ENCODE results near the gene RAB21. TPM values are rescaled to one million over a fixed set of nuclear protein-coding genes. Genes with fewer than 3 reads are reported as not detected.

RAB21 gene
- total RNA-seq, 2 experiments from 2014 or later, result 72.7 to 76.8 TPM

DNA sequence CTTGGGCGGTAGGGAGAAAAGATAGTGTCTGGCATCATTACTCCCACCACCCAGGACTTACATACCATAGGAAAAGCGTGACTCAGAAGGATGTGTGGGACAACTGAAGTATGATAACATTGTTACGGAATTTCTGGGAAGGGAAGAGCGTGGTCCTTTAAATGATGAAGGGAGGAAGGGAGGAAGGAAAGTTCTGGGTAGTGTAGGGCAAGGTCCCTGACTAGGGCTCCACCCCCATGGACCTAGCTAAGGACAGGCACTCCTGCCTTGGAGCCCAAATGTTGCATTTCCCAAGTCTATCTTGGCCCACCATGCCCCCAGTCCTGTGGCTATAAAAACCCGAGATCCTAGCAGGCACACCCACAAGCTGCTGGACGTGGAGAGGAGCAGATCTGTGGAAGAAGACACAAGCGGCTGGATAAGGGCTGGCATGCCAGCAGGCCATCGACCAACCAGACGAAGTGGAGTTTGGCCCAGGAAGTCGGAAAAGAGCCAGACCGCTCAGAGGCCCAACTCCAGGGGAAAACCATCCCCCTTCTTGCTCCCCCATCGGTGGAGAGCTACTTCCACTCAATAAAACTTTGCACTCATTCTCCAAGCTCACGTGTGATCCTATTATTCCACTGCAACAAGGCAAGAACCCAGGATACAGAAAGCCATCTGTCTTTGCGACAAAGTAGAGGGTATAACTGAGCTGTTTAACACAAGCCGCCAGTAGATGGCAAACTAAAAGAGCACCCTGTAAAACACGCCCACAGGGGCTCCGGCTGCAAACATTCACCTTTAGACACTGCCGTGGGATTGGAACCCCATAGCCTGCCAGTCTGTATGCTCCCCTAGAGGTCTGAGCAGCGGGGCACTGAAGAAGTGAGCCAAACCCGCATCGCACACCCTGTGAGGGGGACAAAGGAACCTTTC is 23.0 kb upstream of the RAB21 start:
- DNase-seq, result no peak
- H3K4me1 Mint-ChIP-seq (ENCODE audit: low read depth), result no peaks in the 10 kb centered on the region
- ChIA-PET POLR2A (no interaction called here), CTCF (interaction anchor here (1.3 kb wide), 1 partner anchor 15 kb away, joined by 4 read pairs; no protein-coding TSS in a partner anchor)
- H3K4me3 Mint-ChIP-seq, result no peak overlapping the region
- no peak overlapping the region for H3K27ac Mint-ChIP-seq
- H3K27me3 Mint-ChIP-seq, result no peaks in the 10 kb centered on the region
- no peaks in the 10 kb centered on the region for H3K36me3 Mint-ChIP-seq
- no peaks in the 10 kb centered on the region for H3K9me3 Mint-ChIP-seq
- intact Hi-C loops (cut with micrococcal nuclease), result no loop called here

DNA sequence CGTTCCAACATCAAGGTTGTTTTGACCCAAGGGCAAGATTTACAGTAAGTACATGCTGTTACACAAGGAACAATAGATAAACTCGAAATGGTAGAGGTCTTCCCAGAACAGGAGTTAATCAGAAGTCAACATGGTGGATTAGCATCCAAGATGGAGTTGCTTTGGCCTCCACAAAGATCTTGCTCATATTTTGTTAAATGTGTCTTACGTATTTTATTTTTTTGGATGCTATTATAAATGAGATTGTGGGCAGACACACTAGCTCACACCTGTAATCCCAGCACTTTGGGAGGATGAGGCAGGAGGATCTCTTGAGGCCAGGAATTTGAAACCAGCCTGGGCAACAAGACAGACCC is 22.3 kb upstream of the RAB21 start:
- H3K4me1 Mint-ChIP-seq (ENCODE audit: low read depth), result no peaks in the 10 kb centered on the region
- no peak overlapping the region for H3K27ac Mint-ChIP-seq
- intact Hi-C loops (cut with micrococcal nuclease), result no loop called here
- no peak for DNase-seq
- no peaks in the 10 kb centered on the region for H3K9me3 Mint-ChIP-seq
- ChIA-PET POLR2A (no interaction called here), CTCF (interaction anchor here (1.3 kb wide), 1 partner anchor 15 kb away, joined by 4 read pairs; no protein-coding TSS in a partner anchor)
- H3K4me3 Mint-ChIP-seq, result no peak overlapping the region
- no peaks in the 10 kb centered on the region for H3K36me3 Mint-ChIP-seq
- H3K27me3 Mint-ChIP-seq, result no peaks in the 10 kb centered on the region

DNA sequence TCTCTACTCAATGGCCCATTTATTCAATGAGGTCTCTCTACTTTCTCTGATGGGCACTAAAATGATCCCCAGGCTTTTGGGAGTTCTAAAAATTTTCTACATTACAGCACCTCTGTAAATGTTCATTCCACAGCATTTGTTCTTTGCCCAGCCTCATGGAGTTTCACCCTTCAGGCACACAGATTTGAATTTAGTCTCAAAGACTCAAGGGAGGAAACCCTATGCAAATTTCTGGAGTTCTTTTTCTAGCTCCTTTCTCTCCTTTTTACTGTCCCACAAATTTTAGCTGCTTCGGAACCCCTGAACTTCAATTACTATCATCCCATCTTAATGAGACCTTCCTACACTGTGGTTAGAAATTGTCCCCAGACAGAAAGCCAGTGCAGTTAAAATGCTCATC is 17.5 kb upstream of the RAB21 start:
- Mint-ChIP-seq H3K27ac (no peak overlapping the region), H3K27me3 (no peaks in the 10 kb centered on the region), H3K9me3 (no peaks in the 10 kb centered on the region), H3K4me1 (ENCODE audit: low read depth) (no peaks in the 10 kb centered on the region), H3K4me3 (no peak overlapping the region), H3K36me3 (no peaks in the 10 kb centered on the region)
- intact Hi-C loops (cut with micrococcal nuclease), result no loop called here
- no peak for DNase-seq
- ChIA-PET CTCF (interaction anchor here (3.3 kb wide), 1 partner anchor 10 kb away, joined by 18 read pairs; no protein-coding TSS in a partner anchor), POLR2A (no interaction called here)

DNA sequence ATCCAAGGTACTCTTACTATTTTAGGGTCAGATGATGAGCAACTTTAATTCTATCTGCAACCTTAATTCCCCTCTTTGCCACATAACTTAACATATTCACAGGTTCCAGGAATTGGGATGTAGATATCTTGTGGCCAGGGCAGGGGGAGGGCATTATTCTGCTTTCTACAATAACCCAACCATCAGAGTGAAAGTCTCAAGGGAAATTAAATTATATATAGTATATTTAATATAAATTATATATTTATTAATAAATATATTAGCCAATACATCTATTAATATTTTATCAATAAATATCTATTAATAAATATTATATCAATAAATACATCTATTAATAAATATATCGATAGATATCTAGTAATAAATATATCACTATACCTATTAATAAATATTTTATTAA is 11.7 kb upstream of the RAB21 start:
- Mint-ChIP-seq H3K4me1 (ENCODE audit: low read depth) (peaks cover 2% of the 10 kb centered on the region), H3K9me3 (no peaks in the 10 kb centered on the region), H3K27me3 (no peaks in the 10 kb centered on the region), H3K4me3 (no peak overlapping the region), H3K27ac (no peak overlapping the region), H3K36me3 (no peaks in the 10 kb centered on the region)
- CTCF ChIA-PET, result interaction anchor here (1.1 kb wide), 1 partner anchor 327 kb away, joined by 4 read pairs; no protein-coding TSS in a partner anchor
- no peak for DNase-seq
- POLR2A ChIA-PET, result no interaction called here
- intact Hi-C loops (cut with micrococcal nuclease), result no loop called here

DNA sequence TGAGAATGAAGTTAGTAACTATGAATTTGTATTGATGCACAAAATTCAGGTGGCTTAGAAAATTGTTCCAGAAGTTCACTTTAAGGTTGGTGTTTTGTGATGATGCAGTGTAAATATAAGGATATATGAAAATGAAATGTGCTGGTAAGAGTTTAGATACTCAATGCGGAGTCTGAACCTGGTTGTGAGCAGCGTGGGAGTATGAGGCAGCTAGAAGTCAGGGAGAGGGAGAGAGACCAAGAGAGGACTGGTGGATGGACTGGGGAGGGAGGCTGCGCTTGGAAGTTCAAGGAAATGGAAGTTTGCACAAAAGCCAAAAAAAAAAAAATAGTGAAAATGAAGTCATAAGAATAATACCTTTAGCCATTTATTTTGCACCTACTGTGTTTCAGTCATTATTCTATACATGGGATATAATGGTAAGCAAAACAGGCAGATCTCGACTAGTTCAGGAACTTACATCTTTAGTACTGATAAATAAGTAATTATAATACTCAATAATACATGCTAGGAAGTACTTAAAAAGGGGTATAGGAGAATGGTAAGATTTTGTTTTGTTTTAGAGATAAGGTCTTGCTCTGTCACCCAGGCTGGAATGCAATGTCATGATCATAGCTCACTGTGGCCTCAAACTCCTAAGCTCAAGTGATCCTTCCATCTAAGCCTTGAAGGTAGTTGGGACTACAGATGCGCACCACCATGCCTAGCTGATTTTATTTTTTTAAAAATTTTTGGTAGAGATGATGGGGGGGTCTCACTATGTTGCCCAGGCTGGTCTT is 10.0 kb upstream of the RAB21 start:
- POLR2A ChIA-PET, result interaction anchor here (0.8 to 1.7 kb wide), 2 partner anchors 10 to 81 kb away, joined by 3 to 5 read pairs; partner anchors contain the start of genes RAB21, THAP2 and ZFC3H1
- no peaks in the 10 kb centered on the region for H3K9me3 Mint-ChIP-seq
- H3K27ac Mint-ChIP-seq, result no peak overlapping the region
- CTCF ChIA-PET, result interaction anchor here (0.9 to 8.3 kb wide), 3 partner anchors 58 to 329 kb away, joined by 3 to 132 read pairs (median 4); partner anchors contain the start of gene TMEM19
- DNase-seq, result no peak
- H3K4me1 Mint-ChIP-seq (ENCODE audit: low read depth), result peaks cover 2% of the 10 kb centered on the region
- H3K36me3 Mint-ChIP-seq, result no peaks in the 10 kb centered on the region
- H3K27me3 Mint-ChIP-seq, result no peaks in the 10 kb centered on the region
- H3K4me3 Mint-ChIP-seq, result no peak overlapping the region
- intact Hi-C loops (cut with micrococcal nuclease), result loop anchor here (5.0 kb wide), 2 partner anchors 1012 to 1152 kb away; no protein-coding TSS in a partner anchor

DNA sequence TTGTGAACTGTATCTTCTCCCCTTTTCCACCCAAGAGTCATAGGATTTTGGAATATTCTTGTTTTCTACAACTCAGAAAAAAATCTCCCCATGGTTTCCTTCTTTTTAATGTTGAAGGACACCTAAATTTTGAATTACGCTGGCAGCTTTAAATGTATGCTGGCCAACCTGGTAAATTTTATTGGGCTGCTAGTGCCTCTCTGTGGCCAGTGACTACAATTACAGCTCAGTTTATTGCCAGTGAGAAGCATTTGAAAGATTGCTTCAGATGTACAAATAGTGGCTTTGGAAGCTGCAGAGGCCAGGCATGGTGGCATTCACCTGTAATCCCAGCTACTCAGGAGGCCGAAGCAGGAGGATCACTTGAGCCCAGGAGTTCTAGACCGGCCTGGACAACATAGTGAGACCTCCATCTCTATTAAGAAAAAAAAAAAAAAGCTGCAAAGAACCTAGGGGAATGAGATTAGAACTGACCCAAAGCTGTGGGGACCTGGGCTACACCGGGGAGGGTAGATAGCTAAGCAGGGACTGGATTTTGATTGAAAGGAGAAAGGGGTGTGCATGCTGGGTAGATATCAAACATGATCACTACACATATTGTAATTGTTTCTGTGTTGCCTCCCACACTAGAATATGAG is 7.6 kb upstream of the RAB21 start:
- Mint-ChIP-seq H3K27ac (no peak overlapping the region), H3K4me1 (ENCODE audit: low read depth) (peaks cover 2% of the 10 kb centered on the region), H3K27me3 (peaks cover 1% of the 10 kb centered on the region), H3K4me3 (no peak overlapping the region), H3K9me3 (no peaks in the 10 kb centered on the region), H3K36me3 (no peaks in the 10 kb centered on the region)
- intact Hi-C loops (cut with micrococcal nuclease), result loop anchor here (1.0 to 5.0 kb wide), 6 partner anchors 60 to 1155 kb away; partner anchors contain the start of genes THAP2 and TMEM19
- ChIA-PET CTCF (interaction anchor here (0.6 to 8.3 kb wide), 50 partner anchors 9 to 355 kb away, joined by 3 to 132 read pairs (median 4); partner anchors contain the start of genes THAP2, TMEM19 and ZFC3H1), POLR2A (interaction anchor here (0.7 to 1.7 kb wide), 2 partner anchors 20 to 83 kb away, joined by 3 to 5 read pairs; partner anchors contain the start of genes THAP2 and ZFC3H1)
- peak; percentile 55 for DNase-seq

DNA sequence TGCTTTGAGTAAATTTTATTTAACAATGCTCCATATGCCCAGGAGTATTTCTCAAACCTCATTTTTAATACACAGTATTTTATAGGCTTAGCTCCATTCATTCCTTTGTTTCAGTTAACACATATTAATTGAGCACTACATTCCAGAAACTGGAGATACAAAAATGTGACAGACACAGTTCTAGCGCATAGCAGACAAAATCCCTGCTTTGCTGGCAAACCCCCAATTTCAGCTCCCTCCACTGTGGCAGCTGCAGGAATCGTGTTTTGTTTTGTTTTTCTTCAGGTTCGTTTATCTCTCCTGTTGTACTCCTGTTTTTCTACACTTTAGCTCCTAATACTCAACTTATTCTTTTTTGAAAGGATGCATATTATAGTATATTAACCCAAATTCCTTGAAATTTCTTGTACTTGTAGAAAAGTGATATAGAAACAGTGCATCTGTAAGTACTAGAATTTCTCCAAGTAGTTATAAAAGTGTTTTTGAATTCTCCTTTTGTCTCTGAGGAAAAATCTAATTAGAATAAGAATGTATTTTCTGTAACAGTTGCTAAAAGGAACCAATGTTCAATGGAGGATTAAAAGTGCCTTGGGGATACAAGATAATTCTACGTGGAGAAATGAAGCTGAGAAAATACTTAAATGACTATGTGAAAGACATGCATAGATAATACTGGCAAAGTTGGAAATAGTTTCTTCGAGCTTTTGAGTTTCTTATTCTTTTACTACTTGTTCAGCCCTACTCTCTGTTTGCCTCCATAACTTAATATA is 6.4 kb upstream of the RAB21 start:
- ChIA-PET CTCF (interaction anchor here (0.6 to 8.3 kb wide), 26 partner anchors 8 to 356 kb away, joined by 3 to 132 read pairs (median 6); partner anchors contain the start of genes THAP2, TMEM19 and ZFC3H1), POLR2A (interaction anchor here (1.0 to 1.7 kb wide), 2 partner anchors 84 to 333 kb away, joined by 3 to 5 read pairs; partner anchors contain the start of genes THAP2 and ZFC3H1)
- peaks cover 2% of the 10 kb centered on the region for H3K4me1 Mint-ChIP-seq (ENCODE audit: low read depth)
- H3K27ac Mint-ChIP-seq, result no peak overlapping the region
- no peaks in the 10 kb centered on the region for H3K9me3 Mint-ChIP-seq
- intact Hi-C loops (cut with micrococcal nuclease), result loop anchor here (5.0 kb wide), 2 partner anchors 1016 to 1156 kb away; no protein-coding TSS in a partner anchor
- no peaks in the 10 kb centered on the region for H3K36me3 Mint-ChIP-seq
- H3K27me3 Mint-ChIP-seq, result peaks cover 1% of the 10 kb centered on the region
- no peak overlapping the region for H3K4me3 Mint-ChIP-seq
- no peak for DNase-seq

DNA sequence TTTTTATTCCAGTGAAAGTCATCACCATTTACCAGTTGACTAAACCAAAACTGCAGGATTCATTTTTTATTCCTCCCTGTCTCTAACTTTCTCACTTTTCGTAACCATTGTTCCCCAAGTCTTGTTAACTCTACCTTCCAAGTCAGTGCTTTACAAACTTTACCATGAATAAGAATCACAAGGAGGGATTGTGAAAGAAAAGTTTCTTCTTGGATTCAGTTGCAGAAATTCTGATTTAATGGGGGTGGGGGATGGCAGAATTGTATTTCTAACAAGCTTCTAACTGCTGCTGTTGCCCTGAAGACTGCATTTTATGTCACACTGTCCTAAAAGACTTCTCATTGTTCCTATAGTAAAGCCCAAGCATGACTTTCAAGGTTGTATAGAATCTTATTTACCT is 5.0 kb upstream of the RAB21 start:
- CTCF ChIA-PET, result interaction anchor here (4.3 to 8.3 kb wide), 2 partner anchors 63 to 334 kb away, joined by 32 to 132 read pairs; partner anchors contain the start of gene TMEM19
- Mint-ChIP-seq H3K4me1 (ENCODE audit: low read depth) (peaks cover 10% of the 10 kb centered on the region), H3K27me3 (peaks cover 1% of the 10 kb centered on the region), H3K9me3 (no peaks in the 10 kb centered on the region), H3K36me3 (no peaks in the 10 kb centered on the region), H3K4me3 (no peak overlapping the region), H3K27ac (no peak overlapping the region)
- intact Hi-C loops (cut with micrococcal nuclease), result loop anchor here (5.0 to 10.0 kb wide), 4 partner anchors 188 to 1505 kb away; partner anchors contain the start of genes CNOT2 and TPH2
- DNase-seq, result no peak
- POLR2A ChIA-PET, result no interaction called here

DNA sequence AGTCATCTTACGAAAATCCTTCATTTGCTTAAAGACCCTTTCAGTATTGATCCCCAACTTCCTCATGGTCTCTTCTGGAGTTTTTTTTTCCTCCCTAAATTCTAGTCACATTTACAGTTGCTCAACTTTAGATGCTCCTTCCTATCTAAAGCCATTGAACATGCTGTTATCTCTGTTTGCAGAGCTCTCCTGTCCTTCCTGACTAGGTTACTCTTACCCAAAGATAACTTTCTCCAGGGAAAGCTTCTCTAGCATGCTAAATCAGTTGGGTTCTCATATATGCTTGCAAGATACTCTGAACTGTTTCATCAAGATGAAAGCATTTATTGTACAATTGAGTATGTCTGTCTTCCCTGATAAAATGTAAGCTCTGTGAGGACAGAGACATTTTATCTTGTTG is 1.8 kb upstream of the RAB21 start:
- Mint-ChIP-seq H3K27me3 (peaks cover 1% of the 10 kb centered on the region), H3K36me3 (peaks cover 24% of the 10 kb centered on the region), H3K4me3 (no peak overlapping the region), H3K9me3 (no peaks in the 10 kb centered on the region), H3K4me1 (ENCODE audit: low read depth) (peaks cover 20% of the 10 kb centered on the region), H3K27ac (no peak overlapping the region)
- ChIA-PET CTCF (interaction anchor here (1.9 to 2.6 kb wide), 2 partner anchors 27 to 68 kb away, joined by 5 to 16 read pairs; no protein-coding TSS in a partner anchor), POLR2A (interaction anchor here (4.2 kb wide), 1 partner anchor 89 kb away, joined by 37 read pairs; the partner anchor contains the start of genes THAP2 and ZFC3H1)
- intact Hi-C loops (cut with micrococcal nuclease), result loop anchor here (5.0 to 10.0 kb wide), 2 partner anchors 184 to 1508 kb away; partner anchors contain the start of genes CNOT2 and TPH2
- DNase-seq, result no peak

DNA sequence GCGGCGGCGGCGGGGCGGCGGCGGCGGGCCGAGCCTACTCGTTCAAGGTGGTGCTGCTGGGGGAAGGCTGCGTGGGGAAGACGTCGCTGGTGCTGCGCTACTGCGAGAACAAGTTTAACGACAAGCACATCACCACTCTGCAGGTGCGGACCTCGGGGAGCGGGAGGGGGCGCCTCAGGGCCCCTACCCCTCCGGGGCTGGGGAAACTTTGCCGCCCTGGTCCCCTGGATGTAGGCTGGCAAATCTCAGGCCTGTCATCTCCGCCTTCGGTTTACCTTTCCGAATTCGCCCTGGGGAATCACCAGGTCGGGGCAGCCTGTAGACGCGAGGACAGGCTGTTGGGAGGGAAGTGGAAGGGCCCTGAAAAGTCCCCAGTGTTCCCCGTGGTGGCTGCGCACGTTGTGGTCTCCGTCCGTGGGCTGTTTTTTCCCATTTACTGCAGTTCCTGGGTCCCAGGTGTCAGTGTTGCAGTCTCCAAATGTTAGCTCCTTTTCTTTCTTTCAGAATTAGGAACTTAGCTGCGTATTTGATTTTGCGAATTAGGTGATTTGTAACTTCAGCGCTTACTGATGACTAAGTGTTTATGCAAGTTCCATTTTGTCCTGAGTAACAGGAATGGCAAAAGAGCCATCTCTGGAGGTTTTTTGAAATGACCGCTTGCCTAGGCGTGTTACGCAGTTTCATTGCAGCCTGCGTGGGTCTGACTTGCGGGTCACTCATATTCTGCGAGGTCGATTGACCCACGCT is 656 bp downstream of the RAB21 start:
- Mint-ChIP-seq H3K36me3 (peaks cover 48% of the 10 kb centered on the region), H3K4me3 (peak overlapping the region; percentile 95), H3K9me3 (peaks cover 22% of the 10 kb centered on the region), H3K27ac (peak overlapping the region; percentile 98), H3K27me3 (peaks cover 1% of the 10 kb centered on the region), H3K4me1 (ENCODE audit: low read depth) (peaks cover 35% of the 10 kb centered on the region)
- peak; percentile 80 for DNase-seq
- ChIA-PET POLR2A (interaction anchor here (1.0 to 4.2 kb wide), 3 partner anchors 69 to 92 kb away, joined by 3 to 37 read pairs (median 23); partner anchors contain the start of genes TBC1D15, THAP2, TMEM19 and ZFC3H1), CTCF (interaction anchor here (0.6 to 2.6 kb wide), 8 partner anchors 8 to 340 kb away, joined by 3 to 18 read pairs (median 6); partner anchors contain the start of genes THAP2 and ZFC3H1)
- intact Hi-C loops (cut with micrococcal nuclease), result loop anchor here (5.0 to 10.0 kb wide), 2 partner anchors 52 to 1511 kb away; partner anchors contain the start of gene CNOT2
